H1 (cell line): ENCODE measurements around the gene CLEC12A. TPM values are rescaled to one million over a fixed set of nuclear protein-coding genes. Genes with fewer than 3 reads are reported as not detected.

Experiments used
- BCL11A ChIP-seq, 2 experiments: IDR thresholded peaks; one replicate each; pipeline ENCODE4 v1.6.1; 2011; ENCODE audit warnings: low read depth in 2 of 2, low read length in 2 of 2, mild to moderate bottlenecking in 2 of 2
- BRCA1 ChIP-seq: IDR thresholded peaks from 2 replicates; pipeline ENCODE4 v1.6.1; 2012; ENCODE audit warnings: low read depth, low read length, improper control_type of control experiment
- CHD7 ChIP-seq: fragments of 300-600 bp; sonication (generic); IDR thresholded peaks from 2 replicates; pipeline ENCODE4 v1.7.1; 2012; ENCODE audit warnings: low read length, moderate library complexity, mild to moderate bottlenecking, inconsistent platforms; ENCODE audit not compliant: insufficient replicate concordance
- CREB1 ChIP-seq: IDR thresholded peaks from 2 replicates; pipeline ENCODE4 v1.6.1; 2012; ENCODE audit warnings: inconsistent platforms
- HDAC6 ChIP-seq: IDR thresholded peaks from one replicate; pipeline ENCODE4 v1.7.1; 2012; ENCODE audit warnings: low read depth, mild to moderate bottlenecking, inconsistent platforms, low read length, moderate library complexity
- JUN ChIP-seq: IDR thresholded peaks from 2 replicates; pipeline ENCODE4 v1.6.1; 2011; ENCODE audit warnings: low read depth, mild to moderate bottlenecking, improper control_type of control experiment, low read length
- KDM5A ChIP-seq: fragments of 200-600 bp; IDR thresholded peaks from 2 replicates; pipeline ENCODE4 v1.7.1; 2012; ENCODE audit warnings: mild to moderate bottlenecking, low read length, inconsistent platforms, mixed read lengths
- NANOG ChIP-seq: IDR thresholded peaks from 2 replicates; pipeline ENCODE4 v1.6.1; 2011; ENCODE audit warnings: low read length, low read depth, mild to moderate bottlenecking, inconsistent platforms; ENCODE audit not compliant: insufficient read depth, poor library complexity, severe bottlenecking
- RBBP5 ChIP-seq: IDR thresholded peaks from 2 replicates; pipeline ENCODE4 v1.7.1; 2012; ENCODE audit warnings: low read depth, mild to moderate bottlenecking, inconsistent platforms, low read length, moderate library complexity, borderline replicate concordance
- RFX5 ChIP-seq: IDR thresholded peaks from 2 replicates; pipeline ENCODE4 v1.6.1; 2011; ENCODE audit warnings: low read depth, low read length, improper control_type of control experiment, borderline replicate concordance
- SAP30 ChIP-seq: fragments of 300-600 bp; sonication (generic); IDR thresholded peaks from 2 replicates; pipeline ENCODE4 v1.7.1; 2012; ENCODE audit warnings: low read length, moderate library complexity, mild to moderate bottlenecking, inconsistent platforms; ENCODE audit not compliant: insufficient read depth, insufficient replicate concordance
- SRF ChIP-seq: IDR thresholded peaks from 2 replicates; pipeline ENCODE4 v1.6.1; 2011; ENCODE audit warnings: mild to moderate bottlenecking, low read depth, low read length, moderate library complexity
- polyA plus RNA-seq, 7 experiments: library from polyadenylated mRNA; depleted of rRNA in 3 of 7; stranded (reverse) in 5 of 7; unstranded in 2 of 7; fragments of >200 nt in 5 of 7; fragments of 200-250 nt in 2 of 7; gene quantifications; 1 replicate in 5 of 7; 2 replicates in 1 of 7; 4 replicates in 1 of 7; pipeline versions ENCODE4 v1.2.1 to v1.2.3, GENCODE V29; 2011 to 2013; ENCODE audit warnings: missing spikeins in 2 of 7, mixed read lengths in 2 of 7
- total RNA-seq: library from RNA; stranded (reverse); fragmentation: NEBNext Ultra II Directional; extraction: Animal tissue kit (Norgen Biotek cat#: 25700); gene quantifications from 2 replicates; pipeline ENCODE4 v1.2.1, GENCODE V29; 2021

CLEC12A gene
- total and polyA plus RNA-seq, 2 of the 8 experiments (the other 6 are each of a cell fraction or from before 2014, with no cell fraction given): not detected

- no peak for TF ChIP-seq CHD7
- TF ChIP-seq KDM5A: no peak
- TF ChIP-seq JUN: no peak
- TF ChIP-seq SRF: no peak
- no peak for TF ChIP-seq CREB1
- TF ChIP-seq SAP30: no peak
- TF ChIP-seq HDAC6: no peak
- no peak for TF ChIP-seq RBBP5
- TF ChIP-seq RFX5: no peak
- TF ChIP-seq BRCA1: no peak
- no peak for TF ChIP-seq NANOG
- no peak for TF ChIP-seq BCL11A (IDR thresholded peaks at IDR 0.05; ENCODE audit: low read depth in 2 of 2, low read length in 2 of 2)
Measured at GRCh38 chr12:10018386-10018785, 47.2 kb downstream of the CLEC12A start (continued).
